ENCODE results near the gene BEAN1. TPM values are rescaled to one million over a fixed set of nuclear protein-coding genes. Genes with fewer than 3 reads are reported as not detected.

Gene BEAN1
- total and polyA plus RNA-seq, 9 of the 15 experiments (the other 6 are each of a cell fraction or from before 2014, with no cell fraction given): not detected

- no peak for TF ChIP-seq CHD4 (IDR thresholded peaks at IDR 0.05; ENCODE audit: insufficient read depth, insufficient replicate concordance, low read depth, low read length, poor library complexity, severe bottlenecking)
- no peak for TF ChIP-seq TEAD2 (tag; IDR thresholded peaks at IDR 0.05)
- no peak for TF ChIP-seq SMARCA4 (IDR thresholded peaks at IDR 0.05)
- TF ChIP-seq HNRNPUL1 (IDR thresholded peaks at IDR 0.05; ENCODE audit: low read length): no peak
- TF ChIP-seq DACH1 (IDR thresholded peaks at IDR 0.05; ENCODE audit: partially characterized antibody): no peak
- TF ChIP-seq ZNF239 (CRISPR knock-in tag; IDR thresholded peaks at IDR 0.05): no peak
- TF ChIP-seq GATA2 (CRISPR knock-in tag; IDR thresholded peaks at IDR 0.05): peak; percentile 89
- peak; percentile 77; the same call in 1 of the 2 replicates for TF ChIP-seq BACH1 (tag; IDR thresholded peaks at IDR 0.05)
- peak; percentile 19; the same call in 1 of the 2 replicates for TF ChIP-seq SMARCE1 (IDR thresholded peaks at IDR 0.05)
- 0 out of 2 replicates have a peak, but pooled peaks have one; percentile 27 for TF ChIP-seq NFE2 (IDR thresholded peaks at IDR 0.05; ENCODE audit: low read depth)
- TF ChIP-seq ARID1B (IDR thresholded peaks at IDR 0.05): 0 out of 2 replicates have a peak, but pooled peaks have one; percentile 32
These were observed 98.5 kb downstream of the BEAN1 start (continued) for GRCh38 chr16:66525396-66526180.

GRCh38 chr16:66528294-66528693 lies 101.2 kb downstream of the BEAN1 start:
- in situ Hi-C loops (cut with MboI): no loop called here
- Histone ChIP-seq H3K27ac (ENCODE audit: extremely low read depth, low read depth, low read length) (no peak overlapping the region), H3K9ac (ENCODE audit: insufficient read depth in 1 of 2, low read depth in 2 of 2, low read length in 2 of 2) (no peak overlapping the region), H4K20me1 (replicated peaks; ENCODE audit: control insufficient read depth, insufficient read depth, low read length) (0 out of 2 replicates have a peak, but pooled peaks cover 3% of the 10 kb centered on the region), H3K27me3 (ENCODE audit: control insufficient read depth in 2 of 2, insufficient read depth in 2 of 2, low read length in 2 of 2) (no peaks in the 10 kb centered on the region), H3K4me3 (no peak overlapping the region), H3K79me2 (ENCODE audit: control insufficient read depth, insufficient read depth, low read length) (no peaks in the 10 kb centered on the region), H3K4me1 (replicated peaks in 1 of 2; ENCODE audit: control insufficient read depth in 2 of 2, insufficient read depth in 2 of 2, low read length in 2 of 2) (peaks cover 11 to 22% of the 10 kb centered on the region in 2 experiments; a peak in 4 of 5 replicates), H3K36me3 (ENCODE audit: control insufficient read depth, insufficient read depth, low read length) (peaks cover 8% of the 10 kb centered on the region; the same call in 2 of the 3 replicates), H3K4me2 (ENCODE audit: insufficient read depth, low read length) (no peak overlapping the region), H2AFZ (ENCODE audit: low read depth, low read length) (no peak overlapping the region), H3K9me1 (ENCODE audit: control insufficient read depth, insufficient read depth, low read length) (no peaks in the 10 kb centered on the region), H3K9me3 (replicated peaks; ENCODE audit: control insufficient read depth, insufficient read depth, low read depth, low read length) (no peaks in the 10 kb centered on the region)
- BruUV-seq (replicated peaks): no TSS peak
- no peak for TF ChIP-seq ZNF384 (IDR thresholded peaks at IDR 0.05; ENCODE audit: low read depth, low read length)
- TF ChIP-seq FOSL1 (tag; conservative IDR thresholded peaks at IDR 0.05): no peak
- peak; percentile 61 for TF ChIP-seq USF1 (CRISPR knock-in tag; IDR thresholded peaks at IDR 0.05)
- peak; percentile 55 for TF ChIP-seq ZFP36 (IDR thresholded peaks at IDR 0.05; ENCODE audit: low read depth, low read length, partially characterized antibody)
- TF ChIP-seq RAD51 (IDR thresholded peaks at IDR 0.05; ENCODE audit: borderline replicate concordance, low read depth): peak; percentile 62
- peak; percentile 68 for TF ChIP-seq USF2 (CRISPR knock-in tag; IDR thresholded peaks at IDR 0.05)
- no peak for TF ChIP-seq E2F1 (CRISPR knock-in tag; IDR thresholded peaks at IDR 0.05)
- FAIRE-seq: peak; percentile 70
- ChIA-PET CTCF (ENCODE audit: low intra/inter-chr PET ratio) (no interaction called here), POLR2A (interaction anchor here (0.6 to 1.4 kb wide), 2 partner anchors 20 to 55 kb away, joined by 3 to 4 read pairs; no protein-coding TSS in a partner anchor)
- DNase-seq (ENCODE audit: extremely low read depth in 1 of 4, low spot score in 3 of 4): peak in 3 of 4 experiments; percentile 28 to 46 (median 37)
- 78% methylated on average over 5 of the region's 5 CpGs for WGBS (ENCODE audit: insufficient coverage, low coverage, missing lambda C conversion rate)
- intact Hi-C loops (cut with micrococcal nuclease): no loop called here
- peak; percentile 63 for ATAC-seq

Measured in K562 (cell line).